Hematopoietic multipotent progenitor cell treated with erythropoietin and hydrocortisone succinate and interleukin-3 and kit ligand, for 17 days (in vitro differentiated cells): ENCODE results near the gene CDK6.

ENCODE experiments used
- DNase-seq: peaks from one replicate; pipeline ENCODE4 v3.0.0-alpha.2; 2015; ENCODE audit warnings: low spot score

The CDK6 gene

GRCh38 chr7:92680442-92680841 is 155.9 kb downstream of the CDK6 start:
- no peak for DNase-seq

DNA sequence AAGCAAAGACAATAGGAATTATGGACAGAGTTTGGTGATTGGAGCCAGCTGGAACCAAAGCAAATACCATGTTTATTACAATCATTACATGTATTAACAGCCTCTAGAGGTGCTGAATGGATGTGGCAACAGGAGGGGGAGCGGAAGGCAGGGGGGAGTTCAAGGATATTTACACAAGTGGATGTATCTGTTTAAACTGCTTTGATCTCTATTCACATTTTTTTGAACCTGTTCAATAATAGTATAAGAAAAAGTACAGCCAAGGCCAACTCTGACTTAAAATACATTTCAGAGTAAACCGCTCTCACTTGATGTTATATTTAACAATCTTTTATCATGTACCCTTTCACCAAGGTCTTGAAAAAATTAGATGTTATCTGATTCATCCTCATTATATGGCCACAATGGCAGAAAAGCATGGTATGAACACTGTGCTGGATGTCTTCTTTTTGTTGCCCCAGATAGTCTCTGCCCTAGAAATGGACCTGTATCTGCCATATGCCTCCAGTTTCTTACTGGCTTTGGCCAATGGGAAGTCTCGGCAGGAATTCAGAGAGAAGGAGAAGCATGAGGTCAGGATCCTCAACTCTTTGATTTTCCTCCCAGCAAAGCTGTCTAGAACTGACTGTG is 158.0 kb downstream of the CDK6 start:
- DNase-seq = no peak

- DNase-seq = no peak
These were observed 162.0 kb downstream of the CDK6 start for GRCh38 chr7:92674379-92674778.

DNA sequence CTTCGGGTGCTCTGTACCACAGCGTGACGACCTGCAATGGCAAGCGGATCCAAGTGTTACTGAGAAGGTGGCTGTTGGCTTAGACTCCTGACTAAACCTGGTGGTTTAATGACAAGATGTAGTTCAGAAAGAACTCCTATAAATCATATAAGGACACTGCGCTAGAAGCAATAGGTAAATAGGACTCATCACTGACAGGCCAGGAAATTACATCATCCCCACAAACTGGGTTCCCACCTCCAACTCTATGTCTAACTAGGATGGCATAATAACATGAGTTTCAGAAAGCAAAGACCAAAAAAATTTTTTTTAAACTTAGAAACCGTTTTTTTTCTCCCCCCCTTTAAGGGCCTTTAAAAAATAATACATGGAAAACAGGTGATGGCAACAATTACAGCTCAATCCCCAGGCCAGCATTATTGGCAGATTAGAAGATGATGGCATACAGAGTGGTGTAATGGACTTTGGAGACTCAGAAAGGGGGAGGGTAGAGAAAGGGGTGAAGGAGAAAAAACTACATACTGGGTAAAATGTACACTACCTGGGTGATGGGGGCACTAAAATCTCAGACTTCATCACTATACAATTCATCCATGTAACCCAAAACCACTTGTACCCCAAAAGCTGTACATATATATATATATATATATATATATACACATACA is 164.7 kb downstream of the CDK6 start:
- DNase-seq = no peak

- DNase-seq = no peak
These were observed 166.0 kb downstream of the CDK6 start for GRCh38 chr7:92670204-92670851.

GRCh38 chr7:92669616-92670165 is 166.7 kb downstream of the CDK6 start:
- DNase-seq = no peak

DNA sequence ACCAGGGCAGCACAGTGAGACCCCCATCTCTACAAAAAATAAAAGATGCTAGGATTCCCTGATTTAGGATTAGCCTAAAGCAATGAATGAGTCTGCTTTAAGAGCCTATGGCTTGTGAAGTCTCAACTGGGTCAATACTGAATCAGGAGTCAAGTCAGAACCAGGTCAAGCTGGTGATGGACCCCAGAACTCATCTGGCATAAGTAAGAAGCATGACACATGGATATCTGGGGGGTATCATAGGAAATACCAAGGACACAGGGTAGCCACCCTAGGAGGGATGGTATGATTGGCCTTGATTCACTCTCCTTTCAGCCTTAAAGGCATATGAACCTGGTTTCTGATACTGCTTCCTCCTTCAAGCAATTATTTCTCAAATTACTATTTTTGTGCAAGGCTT is 167.8 kb downstream of the CDK6 start:
- DNase-seq = no peak

DNA sequence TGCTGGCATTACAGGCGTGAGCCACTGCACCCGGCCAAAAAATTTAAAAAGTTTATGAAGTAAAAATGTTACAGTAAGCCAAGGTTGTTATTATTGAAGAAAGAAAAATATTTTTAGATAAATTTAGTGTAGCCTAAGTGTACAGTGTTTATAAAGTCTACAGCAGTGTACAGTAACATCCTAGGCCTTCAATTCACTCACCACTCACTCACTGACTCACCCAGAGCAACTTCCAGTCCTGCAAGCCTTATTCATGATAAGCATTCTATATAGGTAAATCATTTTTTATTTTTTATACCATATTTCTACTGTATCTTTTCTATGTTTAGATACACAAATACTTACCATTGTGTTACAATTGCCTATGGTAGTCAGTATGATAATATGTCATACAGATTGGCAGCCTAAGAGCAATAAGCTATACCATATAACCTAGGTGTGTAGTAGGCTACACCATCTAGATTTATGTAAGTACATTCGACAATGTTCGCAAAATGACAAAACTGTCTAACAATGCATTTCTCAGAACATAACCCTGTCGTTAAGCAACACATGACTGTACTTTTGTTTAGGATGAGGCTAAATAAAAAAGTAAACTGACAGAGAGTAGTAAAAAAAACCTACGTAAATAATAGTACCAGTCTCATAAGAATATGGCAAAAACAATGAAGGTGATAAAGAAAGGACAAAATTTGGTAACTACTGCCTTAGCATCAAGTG is 168.4 kb downstream of the CDK6 start:
- no peak for DNase-seq

- DNase-seq = no peak
These were observed 170.4 kb downstream of the CDK6 start for GRCh38 chr7:92665926-92666325.

DNA sequence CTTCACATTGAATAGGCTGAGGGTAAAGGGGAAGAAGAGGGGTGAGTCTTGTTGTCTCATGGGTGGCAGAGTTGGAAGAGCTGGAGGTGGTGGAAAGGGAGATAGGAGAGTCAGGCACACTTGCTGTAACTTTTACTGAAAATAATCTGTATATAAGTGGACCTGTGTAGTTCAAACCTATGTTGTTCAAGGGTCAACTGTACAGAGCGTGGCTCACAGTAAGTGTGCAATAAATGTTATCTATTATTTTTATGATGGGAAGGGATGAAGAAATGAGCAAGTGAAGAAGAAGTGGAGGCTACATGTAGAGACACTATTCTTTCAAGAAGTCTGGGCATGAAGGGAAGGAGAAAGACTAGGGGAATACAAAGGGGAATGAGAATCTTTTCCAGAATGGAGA is 174.7 kb downstream of the CDK6 start:
- no peak for DNase-seq

GRCh38 chr7:92658671-92659070 is 177.7 kb downstream of the CDK6 start:
- no peak for DNase-seq

GRCh38 chr7:92657391-92657790 is 179.0 kb downstream of the CDK6 start:
- DNase-seq = no peak

DNA sequence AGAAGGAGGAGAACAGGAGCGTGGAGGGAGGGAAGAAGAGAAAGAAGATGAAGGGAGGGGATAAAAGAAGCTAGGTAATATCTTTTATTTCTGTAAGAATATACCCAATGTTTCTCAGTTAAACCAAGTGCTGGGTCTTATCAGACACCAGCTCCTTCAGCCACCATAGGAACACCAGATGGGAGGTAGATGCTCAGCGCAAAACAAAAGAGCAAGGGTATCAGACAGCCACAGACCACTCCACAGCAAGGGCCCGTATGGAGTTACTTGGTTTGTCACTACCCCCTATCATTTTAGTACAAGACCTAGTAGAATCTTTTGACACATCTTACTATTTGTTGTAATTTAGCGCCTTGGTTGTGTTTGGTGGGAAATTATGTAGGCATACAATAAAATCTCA is 180.3 kb downstream of the CDK6 start:
- DNase-seq = no peak

DNA sequence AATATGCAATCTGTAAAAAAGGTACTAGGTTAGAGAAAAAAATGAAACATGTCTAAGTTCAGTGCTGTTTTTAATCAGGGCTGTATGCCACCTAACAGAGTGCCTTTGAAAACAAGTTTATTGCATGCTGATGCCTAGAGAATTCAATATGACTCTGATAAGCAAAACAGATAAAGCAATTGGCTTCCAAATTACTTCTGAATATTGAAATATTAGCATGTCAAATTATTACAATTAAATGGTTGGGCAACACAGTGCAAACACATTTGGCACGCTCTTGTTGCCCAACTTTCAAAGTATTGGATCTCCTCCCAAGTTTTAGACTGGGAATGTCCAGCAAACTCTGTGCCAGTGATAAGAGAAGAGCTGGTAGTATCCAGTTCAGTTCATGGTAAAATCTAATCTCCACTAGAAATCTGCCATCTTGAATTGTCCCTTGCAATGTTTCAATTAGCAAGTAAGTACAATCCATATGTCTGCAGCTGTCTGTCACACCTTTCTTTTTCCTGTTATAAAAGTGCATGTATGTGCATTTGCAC is 181.0 kb downstream of the CDK6 start:
- DNase-seq = no peak

DNA sequence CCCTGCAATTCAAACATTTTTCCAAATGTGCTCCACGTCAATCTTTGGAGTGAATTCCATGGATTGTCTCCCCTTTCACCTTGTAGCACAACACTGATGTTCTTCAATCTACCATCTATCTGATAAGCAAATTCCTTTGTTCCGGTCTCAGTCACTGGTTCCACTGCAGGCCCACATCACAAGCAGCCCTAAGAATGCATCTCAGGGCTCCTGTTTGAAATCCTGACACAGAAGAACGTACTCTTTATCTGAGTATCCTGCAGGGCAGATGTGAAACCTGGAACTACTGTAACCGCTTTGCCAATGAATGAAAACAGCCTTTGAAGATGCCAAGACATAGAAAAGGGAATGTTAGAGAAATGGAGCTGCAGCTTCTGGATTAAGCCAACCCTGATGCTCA is 183.2 kb downstream of the CDK6 start:
- no peak for DNase-seq

- no peak for DNase-seq
These were observed 183.8 kb downstream of the CDK6 start for GRCh38 chr7:92652536-92652935.

DNA sequence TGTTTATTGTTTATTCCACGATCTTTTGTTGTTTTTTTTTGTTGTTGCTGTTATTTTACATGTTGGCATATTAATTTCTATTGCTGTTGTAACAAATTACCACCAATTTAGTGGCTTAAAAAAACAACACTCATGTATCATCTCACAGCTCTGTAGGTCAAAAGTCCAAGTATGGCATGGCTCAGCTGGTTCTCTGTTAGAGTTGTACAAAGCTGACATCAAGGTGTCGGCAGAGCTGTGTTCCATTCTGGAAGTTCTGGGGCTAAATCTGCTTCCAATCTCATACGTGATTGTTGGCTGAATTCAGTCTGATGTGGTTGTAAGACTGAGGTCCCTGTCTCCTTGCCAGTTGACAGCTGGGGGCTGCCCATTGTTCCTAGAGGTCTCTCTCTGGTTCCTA is 186.0 kb downstream of the CDK6 start:
- no peak for DNase-seq

- no peak for DNase-seq
These were observed 188.3 kb downstream of the CDK6 start for GRCh38 chr7:92648067-92648466.

DNA sequence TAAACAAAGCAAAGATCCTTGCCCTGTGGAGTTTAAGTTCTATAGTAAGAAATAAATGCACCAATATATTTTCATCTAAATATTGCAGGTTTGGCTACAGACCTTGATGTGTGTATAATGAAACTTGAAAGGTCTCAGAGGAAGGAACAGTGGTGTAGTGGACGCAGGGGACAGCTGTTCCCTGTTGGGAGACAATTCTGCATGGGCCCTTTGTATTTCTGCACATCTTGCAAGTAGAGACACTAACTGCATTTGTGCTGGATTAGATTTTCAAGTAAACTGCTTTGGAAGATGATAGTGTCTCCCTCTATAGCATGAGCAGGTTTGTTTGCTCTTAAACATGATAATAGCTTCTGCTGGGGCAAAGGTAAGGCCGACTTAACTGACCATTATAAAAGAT is 188.7 kb downstream of the CDK6 start:
- DNase-seq = no peak

GRCh38 chr7:92647011-92647625 is 189.3 kb downstream of the CDK6 start:
- no peak for DNase-seq

DNA sequence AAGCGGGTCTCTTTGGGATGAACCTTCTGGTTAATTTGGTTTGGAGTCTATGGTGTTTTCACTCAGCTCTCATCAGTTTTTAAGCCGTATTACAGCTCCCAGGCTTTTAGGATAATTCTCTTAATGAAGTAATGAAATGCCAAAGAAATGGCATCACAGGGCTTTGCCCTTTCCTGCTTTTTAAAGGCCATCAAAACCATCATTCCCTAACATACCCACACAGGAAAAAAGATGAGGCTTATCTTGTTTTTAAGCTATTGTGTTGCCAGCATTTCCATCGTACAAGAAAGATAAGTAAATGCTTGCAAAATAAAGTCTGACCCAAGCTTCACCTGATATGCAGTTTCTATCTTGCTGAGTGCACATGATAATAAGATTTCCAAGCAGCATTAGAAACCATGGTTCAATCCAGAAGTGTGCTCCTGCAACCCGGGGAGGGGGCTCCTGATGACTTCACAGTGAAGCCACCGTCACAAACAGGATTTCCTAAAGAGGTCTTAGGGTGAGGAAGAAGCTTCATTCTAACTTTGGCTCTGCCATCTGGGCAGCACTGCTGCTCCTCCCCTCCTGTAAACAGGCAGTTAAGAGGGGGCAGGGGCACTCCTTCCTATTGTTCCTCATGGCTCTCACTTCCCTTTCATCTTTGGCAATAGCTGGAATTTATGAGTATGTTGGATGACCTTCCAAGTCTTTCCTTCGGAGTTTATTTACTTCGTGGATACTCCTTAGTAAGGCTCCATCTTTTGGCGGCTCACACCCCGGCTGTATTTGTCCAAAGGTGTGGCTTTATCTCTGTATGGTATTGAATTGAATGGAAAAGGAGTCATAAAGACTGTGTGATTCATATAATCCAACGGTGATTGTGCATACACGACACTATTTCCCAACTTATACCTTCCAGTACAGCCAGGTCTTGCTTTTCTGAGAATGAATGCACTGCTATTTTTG is 191.0 kb downstream of the CDK6 start:
- DNase-seq = no peak
